ENCODE data around the gene NUDT12.

Gene NUDT12

DNA sequence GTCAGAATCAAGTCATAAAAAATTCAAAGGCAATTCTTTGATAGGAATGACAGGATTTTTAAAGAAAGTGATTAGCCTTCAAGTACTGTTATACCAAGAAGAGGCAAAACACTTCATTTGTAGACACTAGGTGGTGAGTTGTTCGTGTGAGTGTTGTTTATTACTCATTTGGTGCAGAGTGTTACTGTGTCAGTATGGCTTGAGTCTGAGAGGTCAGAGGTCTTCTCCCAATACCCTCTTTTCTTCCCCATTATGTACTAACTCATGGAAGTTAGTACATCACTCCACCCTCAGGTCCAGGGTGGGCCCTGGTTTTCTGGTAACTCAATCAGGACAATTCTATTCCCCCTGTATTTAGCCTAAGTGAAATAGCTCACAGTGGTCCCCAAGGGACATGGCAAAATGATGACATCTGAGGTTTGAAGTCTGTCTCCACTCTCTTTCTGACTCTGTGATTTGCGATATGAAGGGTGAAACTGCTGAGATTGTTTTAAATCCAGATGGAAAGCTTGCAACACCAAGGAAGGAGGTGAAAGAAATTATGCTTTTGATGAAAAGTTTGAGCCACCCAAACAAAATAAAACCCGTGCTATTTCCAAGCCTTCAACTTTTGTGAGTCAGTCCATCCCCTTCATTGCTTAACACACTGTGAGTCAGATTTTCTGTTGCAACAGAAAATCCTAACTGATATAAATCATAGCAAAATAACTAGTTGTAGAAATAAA is 56.8 kb downstream of the NUDT12 start:
- TF ChIP-seq MYC (IDR thresholded peaks at IDR 0.05; ENCODE audit: low read depth, low read length) (no peak), POLR2A (IDR thresholded peaks at IDR 0.05; ENCODE audit: extremely low read depth, insufficient read length) (no peak)
- TF ChIP-seq, protein P1, sequence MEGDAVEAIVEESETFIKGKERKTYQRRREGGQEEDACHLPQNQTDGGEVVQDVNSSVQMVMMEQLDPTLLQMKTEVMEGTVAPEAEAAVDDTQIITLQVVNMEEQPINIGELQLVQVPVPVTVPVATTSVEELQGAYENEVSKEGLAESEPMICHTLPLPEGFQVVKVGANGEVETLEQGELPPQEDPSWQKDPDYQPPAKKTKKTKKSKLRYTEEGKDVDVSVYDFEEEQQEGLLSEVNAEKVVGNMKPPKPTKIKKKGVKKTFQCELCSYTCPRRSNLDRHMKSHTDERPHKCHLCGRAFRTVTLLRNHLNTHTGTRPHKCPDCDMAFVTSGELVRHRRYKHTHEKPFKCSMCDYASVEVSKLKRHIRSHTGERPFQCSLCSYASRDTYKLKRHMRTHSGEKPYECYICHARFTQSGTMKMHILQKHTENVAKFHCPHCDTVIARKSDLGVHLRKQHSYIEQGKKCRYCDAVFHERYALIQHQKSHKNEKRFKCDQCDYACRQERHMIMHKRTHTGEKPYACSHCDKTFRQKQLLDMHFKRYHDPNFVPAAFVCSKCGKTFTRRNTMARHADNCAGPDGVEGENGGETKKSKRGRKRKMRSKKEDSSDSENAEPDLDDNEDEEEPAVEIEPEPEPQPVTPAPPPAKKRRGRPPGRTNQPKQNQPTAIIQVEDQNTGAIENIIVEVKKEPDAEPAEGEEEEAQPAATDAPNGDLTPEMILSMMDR (IDR thresholded peaks at IDR 0.05; ENCODE audit: low read depth, low read length), result no peak
- TF ChIP-seq, protein P2, sequence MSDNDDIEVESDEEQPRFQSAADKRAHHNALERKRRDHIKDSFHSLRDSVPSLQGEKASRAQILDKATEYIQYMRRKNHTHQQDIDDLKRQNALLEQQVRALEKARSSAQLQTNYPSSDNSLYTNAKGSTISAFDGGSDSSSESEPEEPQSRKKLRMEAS (IDR thresholded peaks at IDR 0.05; ENCODE audit: low read depth, low read length), result no peak
- no peak overlapping the region for H3K4me3 ChIP-seq (ENCODE audit: low read depth, low read length)
- peak; percentile 6 for DNase-seq (ENCODE audit: low read depth)

DNA sequence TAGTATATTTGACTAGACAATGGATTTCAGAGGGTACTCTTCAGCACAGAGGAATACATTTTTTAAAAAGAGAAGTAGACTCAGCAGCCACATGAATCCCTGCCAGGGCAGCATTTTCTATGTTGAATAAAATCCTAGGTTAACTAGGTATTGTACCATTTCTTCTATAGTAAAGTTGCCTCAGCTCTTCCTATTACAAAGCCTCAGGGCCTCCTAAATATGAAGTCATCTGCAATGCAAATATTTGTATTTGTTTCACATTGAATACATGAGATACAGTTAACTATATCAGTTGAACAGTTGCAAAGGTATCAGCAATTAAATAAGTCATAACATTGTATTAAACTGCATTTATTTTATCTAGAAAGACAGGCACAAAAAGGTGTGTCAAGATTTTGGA is 59.5 kb downstream of the NUDT12 start:
- no peak overlapping the region for H3K4me3 ChIP-seq (ENCODE audit: low read depth, low read length)
- TF ChIP-seq, protein P2 (IDR thresholded peaks at IDR 0.05; ENCODE audit: low read depth, low read length), result no peak
- TF ChIP-seq, protein P1 (IDR thresholded peaks at IDR 0.05; ENCODE audit: low read depth, low read length), result no peak
- no peak for TF ChIP-seq MYC (IDR thresholded peaks at IDR 0.05; ENCODE audit: low read depth, low read length)
- no peak for TF ChIP-seq POLR2A (IDR thresholded peaks at IDR 0.05; ENCODE audit: extremely low read depth, insufficient read length)
- DNase-seq (ENCODE audit: low read depth), result no peak

DNA sequence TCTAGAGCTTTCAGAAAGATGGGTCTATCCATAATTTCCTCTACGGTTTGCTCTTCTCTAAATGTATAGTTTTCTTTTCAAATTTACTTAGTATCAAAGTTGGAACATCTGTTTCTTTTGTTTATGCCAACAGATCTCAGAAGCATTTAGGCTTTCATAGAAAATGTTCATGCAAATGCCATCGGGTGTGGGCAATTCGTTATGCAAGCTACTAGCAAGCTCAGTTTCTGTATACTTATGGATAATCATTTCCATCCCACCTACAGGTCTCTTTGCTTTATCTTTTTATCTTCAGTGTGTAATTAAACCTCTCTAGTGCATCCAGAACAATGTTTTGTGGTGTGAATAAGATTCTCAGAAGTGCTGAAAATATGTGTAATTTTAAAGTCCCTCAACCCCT is 59.9 kb downstream of the NUDT12 start:
- no peak overlapping the region for H3K4me3 ChIP-seq (ENCODE audit: low read depth, low read length)
- DNase-seq (ENCODE audit: low read depth), result no peak
- TF ChIP-seq POLR2A (IDR thresholded peaks at IDR 0.05; ENCODE audit: extremely low read depth, insufficient read length) (no peak), MYC (IDR thresholded peaks at IDR 0.05; ENCODE audit: low read depth, low read length) (no peak)
- TF ChIP-seq, protein P1 (IDR thresholded peaks at IDR 0.05; ENCODE audit: low read depth, low read length), result no peak
- TF ChIP-seq, protein P2 (IDR thresholded peaks at IDR 0.05; ENCODE audit: low read depth, low read length), result no peak
